Lung (tissue), 12 donors: ENCODE results near the gene GSKIP. TPM values are rescaled to one million over a fixed set of nuclear protein-coding genes. Genes with fewer than 3 reads are reported as not detected.

Experiments used
- ATAC-seq: fragments of 200-7000 bp; cut with Tn5 transposase; one replicate; pipeline ENCODE4 v1.9.1; 2020; ENCODE audit warnings: moderate number of reproducible peaks; ENCODE audit not compliant: insufficient read depth, low FRiP score
- DNase-seq, 3 donors: peaks; one replicate each; pipeline ENCODE4 v3.0.0-alpha.2; 2013 to 2017
- H3K27ac ChIP-seq, 2 donors: one replicate each; pipeline ENCODE4 v1.5.1; 2013; ENCODE audit warnings: mild to moderate bottlenecking in 2 of 2, moderate library complexity in 2 of 2, control low read depth in 1 of 2, inconsistent platforms in 1 of 2, low read depth in 1 of 2, low read length in 1 of 2
- H3K27me3 ChIP-seq, 3 donors: one replicate each; pipeline ENCODE4 v1.5.1; 2013; ENCODE audit warnings: low read length in 2 of 3; ENCODE audit not compliant: control insufficient read depth in 3 of 3, insufficient read depth in 3 of 3
- H3K36me3 ChIP-seq, 4 donors: one replicate each; pipeline ENCODE4 v1.5.1; 2013; ENCODE audit warnings: low read length in 4 of 4, mild to moderate bottlenecking in 1 of 4, moderate library complexity in 1 of 4; ENCODE audit not compliant: control insufficient read depth in 4 of 4, insufficient read depth in 4 of 4
- H3K4me1 ChIP-seq, 5 donors: one replicate each; pipeline ENCODE4 v1.5.1; 2013; ENCODE audit warnings: low read length in 5 of 5, mild to moderate bottlenecking in 2 of 5, moderate library complexity in 1 of 5; ENCODE audit not compliant: control insufficient read depth in 5 of 5, insufficient read depth in 5 of 5
- H3K4me3 ChIP-seq: one replicate; pipeline ENCODE4 v1.5.1; 2013; ENCODE audit warnings: mild to moderate bottlenecking, control low read depth, moderate library complexity
- H3K9ac ChIP-seq, 2 donors: one replicate each; pipeline ENCODE4 v1.5.1; 2013; ENCODE audit warnings: low read length in 2 of 2, control low read depth in 1 of 2; ENCODE audit not compliant: insufficient read depth in 1 of 2
- H3K9me3 ChIP-seq, 4 donors: one replicate each; pipeline ENCODE4 v1.5.1; 2013; ENCODE audit warnings: low read length in 3 of 4, mild to moderate bottlenecking in 1 of 4, moderate library complexity in 1 of 4; ENCODE audit not compliant: control insufficient read depth in 4 of 4, insufficient read depth in 3 of 4
- WGBS, 2 donors: extraction: QIAGEN DNeasy Blood & Tissue Kit; methylation state at CpG; one replicate each; pipeline ENCODE4 v1.1.7; 2013; 5-methylcytosine and 5-hydroxymethylcytosine counted together
- polyA plus RNA-seq, 2 donors: library from polyadenylated mRNA; stranded (reverse); fragments of 200-250 nt; gene quantifications; one replicate each; pipeline ENCODE4 v1.2.1, GENCODE V29; 2013
- total RNA-seq, 2 donors: library from RNA; depleted of rRNA in 1 of 2; stranded (reverse); fragments of >200 nt in 1 of 2; gene quantifications; one replicate each; pipeline ENCODE4 v1.2.1, GENCODE V29; 2014 to 2021
- TF ChIP-seq, protein P1 (sequence below): IDR thresholded peaks from 2 replicates; pipeline ENCODE4 v1.5.1; 2012; ENCODE audit warnings: mild to moderate bottlenecking; ENCODE audit errors: control extremely low read depth, extremely low read depth
- donor health status: control.
- donor health status: control.
- donor health status: Bipolar disorder and iron deficiency.
- donor health status: healthy.
- donor health status: DM: yes; HTN: yes; CAD: no.

GSKIP gene
- total and polyA plus RNA-seq, 4 donors: 8.2 to 20.6 (median 15.0) TPM

DNA sequence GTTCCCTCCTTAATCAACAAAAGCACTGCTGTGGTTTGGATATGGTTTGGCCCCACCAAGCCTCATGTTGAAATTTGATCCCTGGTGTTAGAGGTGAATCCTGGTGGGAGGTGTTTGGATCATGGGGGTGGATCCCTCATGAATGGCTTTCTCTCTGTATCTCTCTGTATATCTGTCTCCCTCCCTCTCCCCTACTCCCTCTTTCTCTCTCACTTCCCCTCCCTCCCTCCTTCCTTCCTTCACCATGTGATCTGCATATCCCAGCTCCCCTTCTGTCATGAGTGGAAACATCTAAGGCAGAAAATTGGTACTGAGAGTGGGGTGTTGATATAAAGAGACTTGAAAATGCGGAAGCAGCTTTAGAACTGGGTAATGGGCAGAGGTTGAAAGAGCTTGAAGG, 5.2 kb downstream of the GSKIP start:
- Histone ChIP-seq H3K9me3 (no peaks in the 10 kb centered on the region), H3K4me1 (peaks cover 0 to 9% (median 5%) of the 10 kb centered on the region in 5 donors), H3K9ac (no peak overlapping the region), H3K36me3 (peaks cover 0 to 3% (median 0%) of the 10 kb centered on the region in 4 donors), H3K4me3 (no peak overlapping the region), H3K27ac (no peak overlapping the region), H3K27me3 (no peaks in the 10 kb centered on the region)
- DNase-seq (no peak), ATAC-seq (no peak)
- 93 to 100% methylated on average over 1 of the region's 1 CpG for WGBS, 2 donors
- TF ChIP-seq, protein P1, sequence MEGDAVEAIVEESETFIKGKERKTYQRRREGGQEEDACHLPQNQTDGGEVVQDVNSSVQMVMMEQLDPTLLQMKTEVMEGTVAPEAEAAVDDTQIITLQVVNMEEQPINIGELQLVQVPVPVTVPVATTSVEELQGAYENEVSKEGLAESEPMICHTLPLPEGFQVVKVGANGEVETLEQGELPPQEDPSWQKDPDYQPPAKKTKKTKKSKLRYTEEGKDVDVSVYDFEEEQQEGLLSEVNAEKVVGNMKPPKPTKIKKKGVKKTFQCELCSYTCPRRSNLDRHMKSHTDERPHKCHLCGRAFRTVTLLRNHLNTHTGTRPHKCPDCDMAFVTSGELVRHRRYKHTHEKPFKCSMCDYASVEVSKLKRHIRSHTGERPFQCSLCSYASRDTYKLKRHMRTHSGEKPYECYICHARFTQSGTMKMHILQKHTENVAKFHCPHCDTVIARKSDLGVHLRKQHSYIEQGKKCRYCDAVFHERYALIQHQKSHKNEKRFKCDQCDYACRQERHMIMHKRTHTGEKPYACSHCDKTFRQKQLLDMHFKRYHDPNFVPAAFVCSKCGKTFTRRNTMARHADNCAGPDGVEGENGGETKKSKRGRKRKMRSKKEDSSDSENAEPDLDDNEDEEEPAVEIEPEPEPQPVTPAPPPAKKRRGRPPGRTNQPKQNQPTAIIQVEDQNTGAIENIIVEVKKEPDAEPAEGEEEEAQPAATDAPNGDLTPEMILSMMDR: no peak

DNA sequence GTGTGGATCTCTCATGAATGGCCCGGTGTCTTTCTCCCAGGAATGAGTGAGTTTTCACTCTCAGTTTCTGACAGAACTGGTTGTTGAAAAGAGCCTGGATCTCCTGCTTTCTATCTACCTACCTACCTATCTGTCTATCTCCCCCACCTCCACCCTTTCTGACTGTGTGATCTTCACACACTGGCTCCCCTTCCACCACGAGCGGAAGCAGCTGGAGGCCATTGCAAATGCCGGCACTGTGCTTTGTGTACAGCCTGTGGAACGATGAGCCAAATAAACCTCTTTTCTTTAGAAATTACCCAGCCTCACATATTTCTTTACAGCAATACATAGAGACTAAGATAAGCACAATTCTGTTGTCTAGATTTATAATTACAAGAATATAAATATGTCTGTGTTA, 7.2 kb downstream of the GSKIP start:
- H3K4me3 ChIP-seq: no peak overlapping the region
- WGBS, 2 donors: 93 to 94% methylated on average over 5 of the region's 5 CpGs
- peaks cover 0 to 3% (median 0%) of the 10 kb centered on the region in 5 donors for H3K4me1 ChIP-seq
- H3K27me3 ChIP-seq: no peaks in the 10 kb centered on the region
- no peak overlapping the region for H3K9ac ChIP-seq
- no peaks in the 10 kb centered on the region for H3K36me3 ChIP-seq
- ATAC-seq (no peak), DNase-seq (no peak)
- H3K27ac ChIP-seq: no peak overlapping the region
- H3K9me3 ChIP-seq: no peaks in the 10 kb centered on the region
- TF ChIP-seq, protein P1: no peak

DNA sequence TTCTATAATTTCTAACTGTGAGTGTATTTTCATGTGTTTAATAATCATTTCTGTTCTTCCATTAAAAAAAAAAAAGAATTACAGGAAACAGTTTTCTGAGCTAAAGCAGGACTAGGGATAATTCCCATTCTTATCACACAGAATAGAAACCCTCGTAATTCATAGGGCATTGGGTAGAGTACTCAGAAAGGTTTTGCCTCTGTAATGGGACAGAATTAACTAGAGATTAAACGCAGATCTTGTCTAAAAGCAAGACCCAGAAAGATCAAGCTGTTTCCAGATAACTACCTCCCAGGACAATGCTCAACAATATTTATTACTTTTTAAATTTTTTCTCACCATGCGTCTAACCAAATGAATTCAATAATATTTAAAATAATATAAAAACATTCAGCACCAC, 10.2 kb downstream of the GSKIP start:
- Histone ChIP-seq H3K36me3 (no peaks in the 10 kb centered on the region), H3K9ac (no peak overlapping the region), H3K4me1 (peaks cover 0 to 3% (median 0%) of the 10 kb centered on the region in 5 donors), H3K27ac (no peak overlapping the region), H3K27me3 (no peaks in the 10 kb centered on the region), H3K9me3 (no peaks in the 10 kb centered on the region), H3K4me3 (no peak overlapping the region)
- 90 to 94% methylated on average over 3 of the region's 3 CpGs for WGBS, 2 donors
- DNase-seq (no peak), ATAC-seq (no peak)
- TF ChIP-seq, protein P1: no peak

DNA sequence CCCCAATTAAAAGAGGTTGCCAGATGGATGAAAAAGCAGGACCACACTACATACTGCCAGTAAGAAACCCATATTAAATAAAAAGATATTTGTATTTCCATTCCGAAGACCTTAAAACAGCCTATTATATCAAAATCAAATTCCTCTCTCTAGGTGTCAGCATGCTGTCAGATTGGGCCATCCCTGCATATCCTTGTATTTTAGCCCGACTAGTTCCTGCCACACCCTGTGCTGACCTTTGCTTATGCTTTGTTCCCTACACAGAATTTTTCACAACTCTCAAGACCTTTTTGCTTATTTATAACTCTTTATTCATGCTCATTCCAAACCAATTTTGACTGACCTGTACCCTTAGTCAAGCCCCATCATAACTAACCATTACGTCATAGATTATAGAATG, 12.8 kb downstream of the GSKIP start:
- Histone ChIP-seq H3K4me3 (no peak overlapping the region), H3K9ac (no peak overlapping the region), H3K9me3 (no peaks in the 10 kb centered on the region), H3K36me3 (no peaks in the 10 kb centered on the region), H3K4me1 (peaks cover 0 to 1% (median 0%) of the 10 kb centered on the region in 5 donors), H3K27me3 (no peaks in the 10 kb centered on the region), H3K27ac (no peak overlapping the region)
- TF ChIP-seq, protein P1: no peak
- ATAC-seq (no peak), DNase-seq (no peak)
- WGBS, 2 donors: 85 to 92% methylated on average over 3 of the region's 3 CpGs
